AG09309 (cell line): ENCODE measurements around the gene CD300LB.
"Not testable (repeated sequence)": the region's sequence is repeated elsewhere in the genome, so short reads cannot be mapped to it uniquely, and the experiment has no call there.

Experiments used
- DNase-seq: peaks from one replicate; pipeline ENCODE4 v3.0.0-alpha.2; 2010; ENCODE audit warnings: low read depth
- H3K4me3 ChIP-seq: 2 replicates; pipeline ENCODE4 v1.5.1; 2011; ENCODE audit warnings: mild to moderate bottlenecking, low read depth, low read length, moderate library complexity; ENCODE audit not compliant: control insufficient read depth
- TF ChIP-seq, protein P1 (sequence below): IDR thresholded peaks from 2 replicates; pipeline ENCODE4 v1.5.1; 2011; ENCODE audit warnings: mild to moderate bottlenecking, low read depth, low read length, inconsistent platforms; ENCODE audit not compliant: insufficient read depth, control insufficient read depth; ENCODE audit errors: missing control alignments

The CD300LB gene

DNA sequence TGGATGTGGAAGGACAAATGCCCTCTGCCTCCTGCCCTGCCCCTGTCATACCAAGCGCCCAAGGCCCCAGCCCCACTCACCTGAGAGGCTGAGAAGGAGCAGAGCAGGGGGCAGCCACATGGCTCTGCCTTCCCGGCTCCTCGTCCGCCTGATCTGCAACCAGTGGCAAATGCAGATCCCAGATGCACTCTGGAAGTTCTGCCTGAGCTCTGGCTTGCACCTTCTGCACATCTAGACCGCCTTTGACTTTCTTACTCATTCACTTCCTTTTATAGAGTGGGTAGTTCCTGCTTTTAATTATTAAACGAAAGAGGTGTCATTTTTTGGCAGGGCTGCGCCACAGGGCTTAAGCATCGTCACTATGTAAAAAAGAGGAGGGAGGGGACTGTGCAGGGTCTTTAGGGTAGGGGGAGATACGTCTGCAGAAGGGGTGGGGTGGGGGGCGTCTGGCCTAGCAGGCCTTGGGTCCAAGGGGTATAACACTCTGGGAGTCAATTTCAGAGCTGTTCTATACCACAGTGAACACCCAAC, at the start of gene CD300LB:
Gene CD300LB, minus strand, starts transcription at position 245 of the 531 bp plus-strand sequence. Its CDS starts 125 bp downstream, at position 120.
- TF ChIP-seq, protein P1, sequence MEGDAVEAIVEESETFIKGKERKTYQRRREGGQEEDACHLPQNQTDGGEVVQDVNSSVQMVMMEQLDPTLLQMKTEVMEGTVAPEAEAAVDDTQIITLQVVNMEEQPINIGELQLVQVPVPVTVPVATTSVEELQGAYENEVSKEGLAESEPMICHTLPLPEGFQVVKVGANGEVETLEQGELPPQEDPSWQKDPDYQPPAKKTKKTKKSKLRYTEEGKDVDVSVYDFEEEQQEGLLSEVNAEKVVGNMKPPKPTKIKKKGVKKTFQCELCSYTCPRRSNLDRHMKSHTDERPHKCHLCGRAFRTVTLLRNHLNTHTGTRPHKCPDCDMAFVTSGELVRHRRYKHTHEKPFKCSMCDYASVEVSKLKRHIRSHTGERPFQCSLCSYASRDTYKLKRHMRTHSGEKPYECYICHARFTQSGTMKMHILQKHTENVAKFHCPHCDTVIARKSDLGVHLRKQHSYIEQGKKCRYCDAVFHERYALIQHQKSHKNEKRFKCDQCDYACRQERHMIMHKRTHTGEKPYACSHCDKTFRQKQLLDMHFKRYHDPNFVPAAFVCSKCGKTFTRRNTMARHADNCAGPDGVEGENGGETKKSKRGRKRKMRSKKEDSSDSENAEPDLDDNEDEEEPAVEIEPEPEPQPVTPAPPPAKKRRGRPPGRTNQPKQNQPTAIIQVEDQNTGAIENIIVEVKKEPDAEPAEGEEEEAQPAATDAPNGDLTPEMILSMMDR: no peak
- no peak for DNase-seq
- no peak within 1 kb of the TSS for H3K4me3 ChIP-seq

DNA sequence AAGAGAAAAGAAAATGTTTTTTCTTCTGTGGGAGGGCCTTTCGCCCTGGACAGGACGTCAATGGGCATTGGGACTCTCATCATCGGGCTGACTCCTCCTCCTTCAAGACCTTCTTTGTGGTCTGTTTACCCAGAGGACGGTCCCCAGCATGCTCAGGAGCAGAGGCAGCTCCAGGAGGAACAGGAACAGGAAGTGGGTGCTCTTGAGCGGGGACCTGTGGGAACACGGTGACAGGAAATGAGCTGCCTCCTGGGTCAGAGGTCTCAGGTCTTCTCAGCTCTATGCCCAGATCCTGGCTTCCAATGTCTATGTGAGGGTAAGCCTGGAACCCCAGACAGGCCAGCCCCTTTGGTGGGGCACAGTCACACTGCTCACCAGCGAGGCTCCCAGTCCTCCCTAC, 48.6 kb upstream of the CD300LB start:
- DNase-seq: no peak
- TF ChIP-seq, protein P1: no peak
- no peak overlapping the region for H3K4me3 ChIP-seq

DNA sequence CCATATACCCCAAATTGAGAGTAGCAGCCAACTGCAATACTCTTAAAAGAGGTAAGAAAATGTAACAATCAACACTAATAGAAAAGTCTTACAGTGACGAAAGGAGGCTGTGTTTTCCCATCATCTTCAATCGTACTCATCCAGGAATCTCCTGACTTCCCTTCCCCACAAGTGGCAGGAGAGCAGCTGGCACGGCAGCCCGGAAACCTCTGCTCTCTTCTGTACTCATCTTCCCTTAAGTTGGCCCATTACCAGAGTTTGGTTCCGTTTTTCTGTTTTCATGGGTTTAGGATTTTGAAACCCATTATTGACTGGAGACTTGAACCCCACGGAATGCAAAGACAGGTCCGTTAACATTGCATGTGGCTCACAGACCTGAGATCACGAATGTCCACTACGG, 47.7 kb upstream of the CD300LB start:
- no peak overlapping the region for H3K4me3 ChIP-seq
- no peak for DNase-seq

DNA sequence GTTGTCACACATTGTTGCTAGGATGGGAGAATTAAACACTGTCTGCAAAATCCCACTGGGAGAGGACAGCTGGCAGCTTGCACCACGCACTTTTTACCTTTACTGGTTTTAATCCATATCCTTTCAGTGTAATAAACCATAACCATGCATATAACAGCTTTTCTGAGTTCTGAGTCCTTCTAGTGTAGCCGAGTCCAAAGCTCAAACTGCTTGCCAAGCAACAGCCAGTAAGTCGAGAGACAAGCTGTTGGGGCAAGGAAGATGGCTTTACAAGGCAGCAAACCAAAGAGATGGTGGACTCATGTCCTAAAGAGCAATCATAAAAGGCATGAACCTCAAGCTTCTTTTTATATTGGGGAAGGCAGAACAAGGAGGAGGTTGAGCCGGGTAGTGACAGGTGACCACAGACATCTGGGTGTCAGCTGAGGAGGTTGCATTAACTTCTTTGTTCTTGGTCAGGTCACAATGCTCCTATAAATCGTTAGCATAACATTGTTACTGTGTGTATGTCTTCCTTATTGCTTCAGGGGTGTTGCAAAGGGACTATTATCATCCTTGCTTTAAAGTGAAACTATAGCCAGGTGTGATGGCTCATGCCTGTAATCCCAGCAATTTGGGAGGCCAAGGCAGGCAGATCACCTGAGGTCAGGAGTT, 43.3 kb upstream of the CD300LB start:
- TF ChIP-seq, protein P1: no peak
- no peak overlapping the region for H3K4me3 ChIP-seq
- no peak for DNase-seq

More for the DNA sequence above, 47.7 kb upstream of the CD300LB start:
- TF ChIP-seq, protein P1: no peak

DNA sequence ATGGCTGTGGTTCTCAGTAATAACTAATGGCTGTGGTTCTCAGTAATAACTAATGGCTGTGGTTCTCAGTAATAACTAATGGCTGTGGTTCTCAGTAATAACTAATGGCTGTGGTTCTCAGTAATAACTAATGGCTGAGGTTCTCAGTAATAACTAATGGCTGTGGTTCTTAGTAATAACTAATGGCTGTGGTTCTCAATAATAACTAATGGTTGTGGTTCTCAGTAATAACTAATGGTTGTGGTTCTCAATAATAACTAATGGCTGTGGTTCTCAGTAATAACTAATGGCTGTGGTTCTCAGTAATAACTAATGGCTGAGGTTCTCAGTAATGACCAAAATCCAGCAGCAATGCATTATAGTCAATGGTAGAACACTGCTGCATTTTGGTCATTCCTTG, 42.4 kb upstream of the CD300LB start:
- not testable (repeated sequence) for DNase-seq, H3K4me3 ChIP-seq

DNA sequence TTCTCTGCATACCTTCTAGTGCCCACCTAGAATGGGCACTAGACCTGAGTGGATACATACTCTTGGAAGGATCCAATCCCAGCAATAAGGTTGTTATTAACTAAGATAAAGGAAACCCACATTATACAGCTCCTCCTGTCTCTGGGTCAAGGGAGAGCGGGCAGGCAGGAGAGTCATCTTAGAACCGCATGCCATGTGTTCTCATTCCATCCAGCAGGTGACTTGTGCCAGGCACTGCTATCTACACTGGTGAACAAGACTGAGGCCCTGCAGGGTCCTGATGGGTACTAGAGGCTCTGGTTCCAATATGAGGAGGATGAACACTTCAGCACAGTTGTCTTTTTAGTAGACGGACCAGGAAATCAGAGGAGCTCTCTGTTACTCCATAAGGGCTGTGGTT, 41.9 kb upstream of the CD300LB start:
- TF ChIP-seq, protein P1: no peak
- H3K4me3 ChIP-seq: no peak overlapping the region
- no peak for DNase-seq

DNA sequence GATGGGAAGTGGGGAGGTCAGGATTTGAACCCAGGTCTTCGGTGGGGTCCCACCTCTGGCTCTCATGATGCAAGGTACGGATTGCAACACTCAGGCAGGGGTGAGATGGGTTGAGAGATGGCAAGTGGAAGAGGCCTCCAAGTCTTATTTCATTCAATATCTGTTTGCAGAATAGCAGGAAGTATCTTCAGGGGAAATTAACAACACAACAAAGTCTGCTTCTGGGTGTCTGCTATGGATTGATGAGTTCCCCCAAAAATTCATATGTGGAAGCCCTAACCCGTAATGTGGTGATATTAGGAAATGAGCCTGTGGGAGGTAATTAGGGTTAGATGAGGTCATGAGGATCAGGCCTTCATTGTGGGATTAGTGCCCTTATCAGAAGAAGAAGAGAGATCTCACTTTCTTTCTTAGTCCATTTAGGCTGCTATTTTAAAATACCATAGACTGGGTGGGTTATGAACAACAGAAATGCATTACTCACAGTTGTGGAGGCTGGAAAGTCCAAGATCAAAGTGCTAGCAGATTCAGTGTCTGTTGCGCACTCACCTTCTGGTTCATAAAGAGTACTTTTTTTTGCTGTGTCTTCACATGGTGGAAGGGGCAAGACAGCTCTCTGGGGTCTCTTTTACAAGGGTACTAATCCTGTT, 40.5 kb upstream of the CD300LB start:
- no peak for DNase-seq
- TF ChIP-seq, protein P1: no peak

More for the DNA sequence above, 40.5 kb upstream of the CD300LB start:
- no peak overlapping the region for H3K4me3 ChIP-seq
